ENCODE measurements around the gene ARVCF. TPM values are rescaled to one million over a fixed set of nuclear protein-coding genes. Genes with fewer than 3 reads are reported as not detected.

Gene ARVCF
- total and polyA plus RNA-seq, 2 experiments from 2014 or later, result 15.6 to 122 TPM

DNA sequence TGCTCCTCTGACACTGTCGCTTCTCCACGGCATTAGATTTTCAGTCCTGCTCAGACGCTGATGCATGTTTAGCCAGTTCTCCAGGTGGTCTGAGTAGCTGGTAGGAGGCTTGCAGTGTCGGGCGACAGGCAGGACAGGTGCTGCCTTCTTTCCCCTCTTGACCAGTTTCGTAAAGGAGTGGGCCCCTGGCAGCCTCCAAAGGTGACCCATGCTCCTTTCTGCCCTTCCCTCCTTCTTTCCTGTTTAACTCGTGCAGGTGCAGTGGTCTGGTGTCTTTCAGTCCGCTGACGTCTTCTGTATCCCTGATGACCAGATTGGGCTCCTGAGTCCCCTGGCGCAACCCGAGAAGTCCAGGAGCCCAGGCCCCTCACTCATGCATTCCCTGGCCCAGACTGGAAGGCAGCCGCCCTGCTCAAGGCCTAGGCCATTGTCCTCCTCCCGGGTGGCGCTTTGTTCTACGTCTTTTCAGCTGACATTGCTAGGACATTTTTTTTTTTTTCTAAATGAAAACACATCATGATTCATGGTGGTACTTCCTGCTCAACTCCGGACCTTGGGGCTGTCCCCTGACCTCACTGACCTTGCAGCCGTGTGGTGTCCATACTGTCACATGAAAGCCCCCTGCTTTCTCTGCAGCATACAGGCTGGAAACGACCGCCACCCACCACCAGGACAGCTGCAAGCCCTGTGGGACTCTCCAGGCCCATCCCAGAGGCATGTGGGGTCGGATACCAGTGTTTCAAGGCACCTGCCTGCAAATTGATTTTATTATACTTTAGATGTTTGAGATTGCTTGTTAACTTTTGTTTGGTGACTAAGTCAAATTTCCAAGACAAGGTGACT is 49.5 kb downstream of the ARVCF start:
- H4K20me1 ChIP-seq (replicated peaks; ENCODE audit: insufficient read depth), result no peaks in the 10 kb centered on the region; the same call in 1 of the 2 replicates
- no peaks in the 10 kb centered on the region for H3K79me2 ChIP-seq (replicated peaks; ENCODE audit: insufficient read depth)
- Mint-ChIP-seq H3K4me1 (peaks cover 18% of the 10 kb centered on the region), H3K27ac (0 out of 2 replicates have a peak overlapping the region, but pooled peaks have one; percentile 15), H3K36me3 (ENCODE audit: low read depth) (peaks cover 14% of the 10 kb centered on the region; the same call in 2 of the 3 replicates), H3K9me3 (no peaks in the 10 kb centered on the region; the same call in 2 of the 3 replicates), H3K4me3 (no peak overlapping the region), H3K27me3 (ENCODE audit: insufficient read depth, low read depth, poor library complexity) (peaks cover 9% of the 10 kb centered on the region)
- peaks cover 8% of the 10 kb centered on the region; the same call in 1 of the 2 replicates for H3F3A ChIP-seq (replicated peaks; ENCODE audit: low read depth)
- H3K27me3 ChIP-seq (ENCODE audit: insufficient read depth), result no peaks in the 10 kb centered on the region
- ATAC-seq (no peak), DNase-seq (ENCODE audit: low spot score) (no peak)
- peak overlapping the region; percentile 9; the same call in 1 of the 2 replicates for H3K27ac ChIP-seq (ENCODE audit: low read depth)
- no peak overlapping the region for H3K4me3 ChIP-seq
- no peak for TF ChIP-seq STAT1 (IDR thresholded peaks at IDR 0.05; ENCODE audit: unreplicated experiment)
- no peak for TF ChIP-seq JUNB (IDR thresholded peaks at IDR 0.05; ENCODE audit: unreplicated experiment)
- TF ChIP-seq NANOG (IDR thresholded peaks at IDR 0.05; ENCODE audit: borderline replicate concordance), result no peak
- TF ChIP-seq, protein P1, sequence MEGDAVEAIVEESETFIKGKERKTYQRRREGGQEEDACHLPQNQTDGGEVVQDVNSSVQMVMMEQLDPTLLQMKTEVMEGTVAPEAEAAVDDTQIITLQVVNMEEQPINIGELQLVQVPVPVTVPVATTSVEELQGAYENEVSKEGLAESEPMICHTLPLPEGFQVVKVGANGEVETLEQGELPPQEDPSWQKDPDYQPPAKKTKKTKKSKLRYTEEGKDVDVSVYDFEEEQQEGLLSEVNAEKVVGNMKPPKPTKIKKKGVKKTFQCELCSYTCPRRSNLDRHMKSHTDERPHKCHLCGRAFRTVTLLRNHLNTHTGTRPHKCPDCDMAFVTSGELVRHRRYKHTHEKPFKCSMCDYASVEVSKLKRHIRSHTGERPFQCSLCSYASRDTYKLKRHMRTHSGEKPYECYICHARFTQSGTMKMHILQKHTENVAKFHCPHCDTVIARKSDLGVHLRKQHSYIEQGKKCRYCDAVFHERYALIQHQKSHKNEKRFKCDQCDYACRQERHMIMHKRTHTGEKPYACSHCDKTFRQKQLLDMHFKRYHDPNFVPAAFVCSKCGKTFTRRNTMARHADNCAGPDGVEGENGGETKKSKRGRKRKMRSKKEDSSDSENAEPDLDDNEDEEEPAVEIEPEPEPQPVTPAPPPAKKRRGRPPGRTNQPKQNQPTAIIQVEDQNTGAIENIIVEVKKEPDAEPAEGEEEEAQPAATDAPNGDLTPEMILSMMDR (conservative IDR thresholded peaks at IDR 0.05; ENCODE audit: low read depth in 2 of 2), result no peak
- TF ChIP-seq REST (IDR thresholded peaks at IDR 0.05; ENCODE audit: unreplicated experiment), result no peak
- TF ChIP-seq ZNF114 (CRISPR knock-in tag; IDR thresholded peaks at IDR 0.05), result no peak
- no peak for TF ChIP-seq ZNF331 (CRISPR knock-in tag; IDR thresholded peaks at IDR 0.05; ENCODE audit: low read depth)
- TF ChIP-seq ETS1 (IDR thresholded peaks at IDR 0.05), result no peak
- TF ChIP-seq ZNF462 (CRISPR knock-in tag; IDR thresholded peaks at IDR 0.05), result no peak
- no peak for TF ChIP-seq EZH2 (IDR thresholded peaks at IDR 0.05; ENCODE audit: low read depth, unreplicated experiment)
- no peak for TF ChIP-seq CREB1 (CRISPR knock-in tag; IDR thresholded peaks at IDR 0.05; ENCODE audit: low read depth)
- TF ChIP-seq POLR2AphosphoS5 (IDR thresholded peaks at IDR 0.05; ENCODE audit: low read depth), result no peak
- no peak for TF ChIP-seq EZH2phosphoT487 (IDR thresholded peaks at IDR 0.05; ENCODE audit: unreplicated experiment)
- no peak overlapping the region for H3K4me2 ChIP-seq
- H3K36me3 ChIP-seq (ENCODE audit: insufficient read depth), result no peaks in the 10 kb centered on the region
- no peaks in the 10 kb centered on the region for H3K9me2 ChIP-seq (ENCODE audit: insufficient read depth)
- H2AFZ ChIP-seq, result no peak overlapping the region
- H3K4me1 ChIP-seq (ENCODE audit: insufficient read depth), result peaks cover 7% of the 10 kb centered on the region; the same call in 1 of the 2 replicates
